ENCODE results near the gene CPED1.

DNA sequence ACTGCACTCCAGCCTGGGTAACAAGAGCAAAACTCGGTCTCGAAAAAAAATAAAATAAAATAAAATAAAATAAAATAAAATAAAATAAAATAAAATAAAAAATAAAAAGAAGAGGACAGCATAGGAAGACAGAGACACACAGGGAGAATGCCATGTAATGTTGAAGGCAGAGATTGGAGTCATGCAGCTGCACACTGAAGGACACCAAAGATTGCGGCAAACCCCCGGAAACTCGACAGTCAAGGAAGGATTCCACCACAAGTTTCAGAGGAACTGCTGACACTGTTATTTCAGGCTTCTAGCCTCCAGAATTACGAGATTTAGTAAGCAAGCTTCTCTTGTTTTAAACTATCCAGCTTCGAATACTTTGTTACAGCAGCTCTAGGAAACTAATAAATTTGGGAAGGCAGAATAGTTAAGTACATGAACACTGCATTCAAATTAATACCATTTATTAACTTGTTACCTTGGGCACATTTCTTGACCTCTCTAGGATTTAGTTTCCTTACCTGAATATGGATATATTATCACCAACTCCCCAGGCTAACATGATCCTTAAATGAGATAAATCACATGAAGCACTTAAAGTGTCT is 9.5 kb downstream of the CPED1 start:
- TF ChIP-seq, protein P1, sequence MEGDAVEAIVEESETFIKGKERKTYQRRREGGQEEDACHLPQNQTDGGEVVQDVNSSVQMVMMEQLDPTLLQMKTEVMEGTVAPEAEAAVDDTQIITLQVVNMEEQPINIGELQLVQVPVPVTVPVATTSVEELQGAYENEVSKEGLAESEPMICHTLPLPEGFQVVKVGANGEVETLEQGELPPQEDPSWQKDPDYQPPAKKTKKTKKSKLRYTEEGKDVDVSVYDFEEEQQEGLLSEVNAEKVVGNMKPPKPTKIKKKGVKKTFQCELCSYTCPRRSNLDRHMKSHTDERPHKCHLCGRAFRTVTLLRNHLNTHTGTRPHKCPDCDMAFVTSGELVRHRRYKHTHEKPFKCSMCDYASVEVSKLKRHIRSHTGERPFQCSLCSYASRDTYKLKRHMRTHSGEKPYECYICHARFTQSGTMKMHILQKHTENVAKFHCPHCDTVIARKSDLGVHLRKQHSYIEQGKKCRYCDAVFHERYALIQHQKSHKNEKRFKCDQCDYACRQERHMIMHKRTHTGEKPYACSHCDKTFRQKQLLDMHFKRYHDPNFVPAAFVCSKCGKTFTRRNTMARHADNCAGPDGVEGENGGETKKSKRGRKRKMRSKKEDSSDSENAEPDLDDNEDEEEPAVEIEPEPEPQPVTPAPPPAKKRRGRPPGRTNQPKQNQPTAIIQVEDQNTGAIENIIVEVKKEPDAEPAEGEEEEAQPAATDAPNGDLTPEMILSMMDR (conservative IDR thresholded peaks at IDR 0.05; ENCODE audit: low read depth, low read length), result no peak
- no peak for TF ChIP-seq EZH2phosphoT487 (IDR thresholded peaks at IDR 0.05; ENCODE audit: borderline replicate concordance, low read length)

Data from PC-3 (cell line).